GM08714 (cell line): ENCODE data around the gene ADISSP.

Source experiments
- H3K4me3 ChIP-seq: fragments of 200-500 bp; sonication (Bioruptor generic); 2 replicates; pipeline ENCODE4 v1.5.1; 2014; ENCODE audit warnings: mild to moderate bottlenecking, low read length, inconsistent platforms
- ZNF274 ChIP-seq: IDR thresholded peaks from 2 replicates; pipeline ENCODE4 v1.6.1; 2012; ENCODE audit warnings: mild to moderate bottlenecking, low read depth, low read length

ADISSP gene

GRCh38 chr20:3777381-3777715 lies 9.8 kb upstream of the ADISSP start:
- TF ChIP-seq ZNF274, result no peak
- no peak overlapping the region; the same call in 1 of the 2 replicates for H3K4me3 ChIP-seq

DNA sequence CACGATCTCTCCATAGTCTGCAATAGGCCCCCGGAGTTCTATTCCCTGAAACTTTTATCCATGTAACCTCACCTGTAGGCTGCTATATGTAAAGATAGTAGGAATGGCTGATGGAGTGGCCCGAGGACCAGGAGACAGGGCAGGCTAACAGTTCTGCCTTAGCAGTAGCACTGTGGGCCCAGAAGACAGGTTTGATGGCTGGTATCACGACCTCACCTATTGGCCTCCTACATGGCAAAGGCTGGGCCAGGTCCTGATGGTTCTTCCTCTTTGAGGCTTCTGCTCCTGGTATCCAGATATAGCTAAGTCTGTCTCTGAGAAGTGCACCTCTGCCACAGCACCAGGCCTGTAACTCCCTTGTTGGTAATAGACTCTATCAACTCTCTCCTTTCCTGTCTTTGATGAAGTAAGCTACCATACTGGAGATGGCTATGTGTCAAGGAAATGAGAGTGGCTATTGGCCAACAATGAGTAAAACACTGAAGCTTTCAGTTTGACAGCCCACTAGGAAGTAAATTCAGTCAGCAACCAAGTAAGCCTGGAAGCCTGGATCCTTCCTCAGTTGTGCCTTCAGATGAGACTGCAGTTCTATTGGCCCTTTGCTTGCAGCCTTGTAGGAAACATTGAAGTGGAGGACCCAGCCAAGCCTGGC lies 8.0 kb upstream of the ADISSP start:
- TF ChIP-seq ZNF274, result no peak
- H3K4me3 ChIP-seq, result no peak overlapping the region

GRCh38 chr20:3771552-3772058 lies 4.1 kb upstream of the ADISSP start:
- TF ChIP-seq ZNF274, result no peak
- H3K4me3 ChIP-seq, result no peak overlapping the region

- peak overlapping the region; percentile 63; the same call in 1 of the 2 replicates for H3K4me3 ChIP-seq
- TF ChIP-seq ZNF274, result no peak
Measured at GRCh38 chr20:3768342-3769130, 983 bp upstream of the ADISSP start.

- no peak for TF ChIP-seq ZNF274
- peak overlapping the region; percentile 76 for H3K4me3 ChIP-seq
Measured at GRCh38 chr20:3767110-3767426, 485 bp downstream of the ADISSP start.

GRCh38 chr20:3766422-3767109 lies 987 bp downstream of the ADISSP start:
- no peak for TF ChIP-seq ZNF274
- peak overlapping the region; percentile 76; the same call in 1 of the 2 replicates for H3K4me3 ChIP-seq

DNA sequence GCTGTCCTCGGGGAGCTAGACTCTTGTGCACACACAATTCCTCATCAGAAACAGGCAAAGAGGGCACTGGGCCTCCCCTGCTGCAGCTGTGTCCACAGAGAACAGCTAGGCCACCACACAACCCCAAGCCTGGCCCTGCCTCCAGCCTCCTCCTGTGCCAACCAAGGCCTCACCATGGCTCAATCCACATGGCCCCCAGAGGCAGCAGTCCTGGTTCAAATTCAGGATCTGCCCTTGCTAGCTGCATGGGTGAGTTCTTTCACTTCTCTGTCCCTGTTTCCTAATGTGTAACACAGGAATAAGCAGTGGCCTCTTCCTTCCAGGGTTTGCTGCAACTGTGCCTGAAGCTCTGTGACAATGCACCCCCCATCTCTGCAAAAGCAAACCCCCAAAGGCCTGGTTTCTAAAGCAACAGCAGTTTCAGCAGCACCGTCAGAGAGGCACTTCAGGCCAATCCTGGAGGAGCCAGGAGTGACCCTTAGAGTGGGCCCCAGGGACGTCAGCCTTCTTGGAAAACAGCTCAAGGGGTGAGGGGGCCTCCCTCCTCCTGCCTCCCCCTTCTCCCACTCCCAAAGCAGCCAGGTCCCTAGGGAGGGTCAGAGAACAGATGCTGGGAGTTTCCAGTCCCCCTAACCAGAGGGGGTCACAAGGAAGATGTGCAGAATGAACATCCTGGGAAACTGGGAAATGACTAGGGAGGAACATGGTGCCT lies 2.2 kb downstream of the ADISSP start:
- no peak for TF ChIP-seq ZNF274
- no peak overlapping the region for H3K4me3 ChIP-seq

- no peak for TF ChIP-seq ZNF274
- no peak overlapping the region for H3K4me3 ChIP-seq
Measured at GRCh38 chr20:3764659-3765058, 2.9 kb downstream of the ADISSP start.

DNA sequence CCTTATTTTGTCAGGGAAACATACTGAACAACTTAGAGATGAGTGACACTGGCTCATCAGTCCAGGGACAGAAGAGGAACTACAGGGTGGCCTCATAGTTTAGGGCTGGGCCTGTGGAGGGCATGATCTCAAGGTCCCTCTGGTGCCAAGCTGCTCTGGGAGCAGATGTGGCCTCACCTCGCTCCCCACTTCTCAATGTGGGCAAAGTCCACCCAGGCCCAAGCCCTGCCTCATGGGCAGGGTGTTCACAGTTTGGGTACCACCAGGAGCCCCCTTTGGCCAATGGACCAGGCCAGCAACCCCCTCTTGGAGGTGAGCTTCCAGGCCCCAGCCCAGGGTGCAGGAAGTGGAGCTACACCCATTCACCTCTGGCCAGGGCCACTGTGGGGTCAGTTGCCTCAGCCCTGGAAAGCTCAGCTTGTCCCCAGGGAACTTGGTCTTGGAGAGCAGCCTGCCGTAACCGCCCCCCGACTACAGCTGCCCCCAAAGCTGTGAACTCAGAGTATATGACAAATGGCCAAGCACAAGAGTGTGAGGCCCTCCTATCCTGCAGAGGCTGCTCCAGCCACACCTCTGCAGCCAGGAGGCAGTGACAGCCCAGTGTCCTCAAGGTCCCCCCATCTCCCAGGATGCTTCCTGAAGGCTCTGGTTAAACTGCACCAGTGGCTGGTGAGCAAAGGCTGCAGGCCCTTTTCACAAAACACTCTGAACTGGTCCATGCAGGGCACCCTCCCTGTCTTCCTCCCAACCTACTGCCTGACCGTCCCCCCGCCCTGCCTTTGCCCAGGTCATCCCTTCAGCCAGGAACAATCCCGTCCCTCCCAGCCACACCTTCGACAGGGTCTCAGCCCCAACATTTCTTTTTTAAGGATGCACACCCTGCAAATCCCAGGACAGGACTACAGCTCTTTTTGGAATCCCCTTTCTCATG lies 3.6 kb downstream of the ADISSP start:
- no peak for TF ChIP-seq ZNF274
- H3K4me3 ChIP-seq, result no peak overlapping the region

DNA sequence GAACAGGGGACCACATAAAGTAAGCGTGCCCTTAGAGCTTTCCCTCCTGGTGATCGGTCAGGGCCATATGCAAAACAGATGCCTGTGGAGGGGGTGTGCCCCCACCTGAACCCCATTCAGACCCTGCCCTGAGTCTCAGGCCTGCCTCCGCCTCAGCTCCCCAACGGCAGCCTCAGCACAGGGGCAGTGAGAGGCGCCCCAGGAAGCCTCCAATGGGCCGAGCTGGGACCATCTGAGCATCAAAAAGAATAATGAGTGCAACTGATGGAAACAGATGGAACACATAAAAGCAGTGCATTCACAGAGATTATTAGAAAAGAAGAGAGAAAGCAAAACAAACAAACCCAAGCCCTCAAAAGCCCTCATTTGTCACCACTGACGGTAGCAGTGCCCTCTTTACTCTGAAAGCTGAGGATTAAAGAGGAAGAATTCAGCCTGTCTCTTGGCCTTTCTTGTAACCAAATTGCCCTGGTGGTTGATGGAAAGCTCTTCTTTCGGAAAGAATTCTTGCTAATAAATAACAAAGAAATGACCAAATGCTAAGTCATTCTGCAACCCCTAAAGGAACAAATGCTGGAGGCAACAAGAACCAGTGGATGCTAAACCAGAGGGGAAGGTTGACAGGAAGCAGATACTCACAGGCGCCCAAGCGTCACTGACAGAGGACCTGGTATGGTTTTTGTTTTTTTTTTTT lies 6.8 kb downstream of the ADISSP start:
- no peak for TF ChIP-seq ZNF274
- H3K4me3 ChIP-seq, result no peak overlapping the region

DNA sequence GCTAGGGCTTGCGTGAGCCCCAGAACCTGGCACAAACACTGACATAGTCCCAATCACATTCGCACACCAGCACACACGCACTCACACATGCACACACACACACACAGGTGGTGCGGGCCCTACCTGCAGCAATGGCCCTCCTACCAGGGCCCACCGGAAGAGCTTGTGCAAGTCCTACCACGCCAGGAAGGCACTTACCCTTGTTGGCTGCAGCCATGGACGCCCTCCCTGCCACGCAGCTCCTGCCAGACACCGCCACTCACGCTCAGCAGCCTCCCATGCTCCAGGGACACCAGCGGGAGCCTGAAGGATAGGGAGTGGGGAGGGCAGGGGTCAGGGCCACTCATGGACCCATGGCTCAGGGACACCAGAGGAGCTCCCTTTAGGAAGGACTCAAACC lies 7.7 kb downstream of the ADISSP start:
- H3K4me3 ChIP-seq, result no peak overlapping the region
- no peak for TF ChIP-seq ZNF274

- no peak for TF ChIP-seq ZNF274
- H3K4me3 ChIP-seq, result no peak overlapping the region
Measured at GRCh38 chr20:3759316-3759823, 8.2 kb downstream of the ADISSP start.
